HL-60 (cell line): ENCODE measurements around the gene RFX8.

ENCODE experiments used
- POLR2AphosphoS5 ChIP-seq: IDR thresholded peaks from 2 replicates; pipeline ENCODE4 v1.6.1; 2012; ENCODE audit warnings: low read depth
- TF ChIP-seq, protein P1 (sequence below): IDR thresholded peaks from one replicate; pipeline ENCODE4 v1.5.1; 2011; ENCODE audit warnings: low read length, control low read depth, inconsistent platforms; ENCODE audit not compliant: insufficient read depth

DNA sequence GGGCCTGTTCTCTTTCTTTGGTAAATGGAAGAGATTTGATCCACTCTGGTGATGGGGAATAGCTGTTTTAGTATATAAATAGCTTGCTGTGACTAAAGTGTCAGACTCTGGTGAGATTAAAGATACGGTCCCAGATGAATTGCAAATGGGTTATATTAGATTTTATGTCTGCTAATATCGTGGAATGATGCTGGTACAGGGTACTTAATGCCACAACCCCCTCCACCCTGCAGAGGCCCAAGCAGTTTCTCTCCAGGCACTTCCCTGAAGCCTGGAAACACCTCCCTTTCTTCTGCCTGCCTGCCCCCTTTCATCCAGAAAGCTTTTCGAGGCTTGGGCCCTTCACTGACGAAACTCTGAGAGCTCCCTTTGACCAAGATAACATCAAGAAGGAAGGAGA lies 21.4 kb upstream of the RFX8 start:
- TF ChIP-seq, protein P1, sequence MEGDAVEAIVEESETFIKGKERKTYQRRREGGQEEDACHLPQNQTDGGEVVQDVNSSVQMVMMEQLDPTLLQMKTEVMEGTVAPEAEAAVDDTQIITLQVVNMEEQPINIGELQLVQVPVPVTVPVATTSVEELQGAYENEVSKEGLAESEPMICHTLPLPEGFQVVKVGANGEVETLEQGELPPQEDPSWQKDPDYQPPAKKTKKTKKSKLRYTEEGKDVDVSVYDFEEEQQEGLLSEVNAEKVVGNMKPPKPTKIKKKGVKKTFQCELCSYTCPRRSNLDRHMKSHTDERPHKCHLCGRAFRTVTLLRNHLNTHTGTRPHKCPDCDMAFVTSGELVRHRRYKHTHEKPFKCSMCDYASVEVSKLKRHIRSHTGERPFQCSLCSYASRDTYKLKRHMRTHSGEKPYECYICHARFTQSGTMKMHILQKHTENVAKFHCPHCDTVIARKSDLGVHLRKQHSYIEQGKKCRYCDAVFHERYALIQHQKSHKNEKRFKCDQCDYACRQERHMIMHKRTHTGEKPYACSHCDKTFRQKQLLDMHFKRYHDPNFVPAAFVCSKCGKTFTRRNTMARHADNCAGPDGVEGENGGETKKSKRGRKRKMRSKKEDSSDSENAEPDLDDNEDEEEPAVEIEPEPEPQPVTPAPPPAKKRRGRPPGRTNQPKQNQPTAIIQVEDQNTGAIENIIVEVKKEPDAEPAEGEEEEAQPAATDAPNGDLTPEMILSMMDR: no peak
- no peak for TF ChIP-seq POLR2AphosphoS5
